ENCODE measurements around the gene EPG5. TPM values are rescaled to one million over a fixed set of nuclear protein-coding genes. Genes with fewer than 3 reads are reported as not detected.

EPG5 gene
- polyA plus RNA-seq, 1 donor from 2014 or later: 18.0 TPM

DNA sequence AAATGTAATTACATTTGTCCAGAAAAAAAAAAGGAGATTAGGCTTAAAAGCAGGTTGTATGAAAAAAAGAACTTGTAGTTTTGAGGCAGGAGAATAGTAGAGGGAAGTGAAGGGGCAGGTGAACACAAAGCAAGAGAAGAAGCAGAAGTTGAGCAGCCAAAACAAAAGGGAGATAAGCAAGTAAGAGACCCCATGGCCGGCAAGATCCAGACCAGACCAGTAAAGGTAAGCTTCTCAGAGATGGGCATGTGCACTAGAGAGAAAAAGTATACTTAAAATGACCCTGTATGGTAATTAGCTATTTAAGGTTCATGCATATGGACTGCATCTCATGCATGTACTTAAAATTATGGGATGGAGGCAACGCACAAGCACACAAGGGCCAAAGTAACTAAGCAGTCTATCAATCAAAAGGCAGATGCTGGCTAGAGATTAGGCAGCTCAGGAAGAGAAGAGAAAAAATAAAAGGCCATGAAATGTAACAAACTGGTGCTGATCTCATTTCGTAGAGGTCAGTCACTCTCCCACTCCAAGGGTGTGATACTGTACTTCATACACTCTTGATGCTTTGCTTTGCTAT lies 132.0 kb downstream of the EPG5 start:
- Histone ChIP-seq H3K79me2 (replicated peaks; ENCODE audit: insufficient read depth, low read length) (no peaks in the 10 kb centered on the region), H2AFZ (ENCODE audit: low read depth, low read length) (no peak overlapping the region), H3K9me3 (ENCODE audit: low read length) (no peaks in the 10 kb centered on the region), H3K27me3 (ENCODE audit: insufficient read depth, low read depth, low read length) (peaks cover 33% of the 10 kb centered on the region), H3K9me2 (ENCODE audit: insufficient read depth, low read length) (no peaks in the 10 kb centered on the region), H3K9ac (ENCODE audit: low read length) (no peak overlapping the region), H3K4me3 (ENCODE audit: low read length) (no peak overlapping the region), H3K36me3 (ENCODE audit: insufficient read depth, low read length) (no peaks in the 10 kb centered on the region), H3F3A (ENCODE audit: insufficient read depth, low read length, poor library complexity, severe bottlenecking) (no peaks in the 10 kb centered on the region), H4K20me1 (ENCODE audit: insufficient read depth) (no peaks in the 10 kb centered on the region), H3K27ac (ENCODE audit: low read length) (no peak overlapping the region), H3K4me2 (ENCODE audit: low read length) (no peak overlapping the region)
- TF ChIP-seq EP300 (conservative IDR thresholded peaks at IDR 0.05; ENCODE audit: poor library complexity, severe bottlenecking) (no peak), CTCF (IDR thresholded peaks at IDR 0.05; ENCODE audit: poor library complexity, severe bottlenecking) (no peak), TAF1 (IDR thresholded peaks at IDR 0.05; ENCODE audit: low read depth) (no peak), MXI1 (conservative IDR thresholded peaks at IDR 0.05; ENCODE audit: poor library complexity, severe bottlenecking) (no peak), SMC3 (conservative IDR thresholded peaks at IDR 0.05; ENCODE audit: poor library complexity) (no peak)

DNA sequence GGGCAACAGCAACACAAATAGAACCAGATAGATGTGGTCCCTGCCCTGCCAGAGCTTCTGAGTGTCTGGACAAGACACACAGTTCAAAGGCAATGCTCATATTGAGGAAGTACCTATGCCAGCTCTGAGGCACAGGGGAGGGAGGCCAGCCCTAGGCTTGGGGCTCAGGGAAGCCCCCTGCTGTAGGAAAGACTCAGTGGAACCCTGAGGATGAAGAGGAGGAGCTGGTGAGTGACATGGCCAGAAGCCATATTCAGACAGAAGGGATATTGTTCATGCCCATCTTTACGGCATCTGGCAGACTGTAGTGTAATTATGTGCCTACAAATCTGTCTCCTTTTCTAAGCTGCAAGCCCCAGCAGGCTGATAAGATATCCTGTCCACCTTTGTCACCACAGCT lies 132.8 kb downstream of the EPG5 start:
- Histone ChIP-seq H3K9me2 (ENCODE audit: insufficient read depth, low read length) (no peaks in the 10 kb centered on the region), H3K27ac (ENCODE audit: low read length) (no peak overlapping the region), H3K9me3 (ENCODE audit: low read length) (no peaks in the 10 kb centered on the region), H3K36me3 (ENCODE audit: insufficient read depth, low read length) (no peaks in the 10 kb centered on the region), H4K20me1 (ENCODE audit: insufficient read depth) (no peaks in the 10 kb centered on the region), H3K79me2 (replicated peaks; ENCODE audit: insufficient read depth, low read length) (no peaks in the 10 kb centered on the region), H3F3A (ENCODE audit: insufficient read depth, low read length, poor library complexity, severe bottlenecking) (no peaks in the 10 kb centered on the region), H3K9ac (ENCODE audit: low read length) (no peak overlapping the region), H3K4me2 (ENCODE audit: low read length) (no peak overlapping the region), H3K4me3 (ENCODE audit: low read length) (no peak overlapping the region), H2AFZ (ENCODE audit: low read depth, low read length) (no peak overlapping the region), H3K27me3 (ENCODE audit: insufficient read depth, low read depth, low read length) (peaks cover 33% of the 10 kb centered on the region)
- no peak for TF ChIP-seq MXI1 (conservative IDR thresholded peaks at IDR 0.05; ENCODE audit: poor library complexity, severe bottlenecking)

- Histone ChIP-seq H3F3A (ENCODE audit: insufficient read depth, low read length, poor library complexity, severe bottlenecking) (no peaks in the 10 kb centered on the region), H3K27ac (ENCODE audit: low read length) (no peak overlapping the region), H3K9ac (ENCODE audit: low read length) (no peak overlapping the region), H3K27me3 (ENCODE audit: insufficient read depth, low read depth, low read length) (peaks cover 33% of the 10 kb centered on the region), H2AFZ (ENCODE audit: low read depth, low read length) (no peak overlapping the region), H3K36me3 (ENCODE audit: insufficient read depth, low read length) (no peaks in the 10 kb centered on the region), H3K9me2 (ENCODE audit: insufficient read depth, low read length) (no peaks in the 10 kb centered on the region), H3K9me3 (ENCODE audit: low read length) (no peaks in the 10 kb centered on the region), H3K4me2 (ENCODE audit: low read length) (no peak overlapping the region), H3K79me2 (replicated peaks; ENCODE audit: insufficient read depth, low read length) (no peaks in the 10 kb centered on the region), H3K4me3 (ENCODE audit: low read length) (no peak overlapping the region), H4K20me1 (ENCODE audit: insufficient read depth) (no peaks in the 10 kb centered on the region)
- TF ChIP-seq RAD21 (conservative IDR thresholded peaks at IDR 0.05) (no peak), SMC3 (conservative IDR thresholded peaks at IDR 0.05; ENCODE audit: poor library complexity) (no peak), POLR2AphosphoS5 (IDR thresholded peaks at IDR 0.05) (no peak), EP300 (conservative IDR thresholded peaks at IDR 0.05; ENCODE audit: poor library complexity, severe bottlenecking) (no peak), MXI1 (conservative IDR thresholded peaks at IDR 0.05; ENCODE audit: poor library complexity, severe bottlenecking) (no peak), CTCF (IDR thresholded peaks at IDR 0.05; ENCODE audit: poor library complexity, severe bottlenecking) (no peak), EZH2 (IDR thresholded peaks at IDR 0.05; ENCODE audit: borderline replicate concordance, insufficient read depth, low read length, poor library complexity, severe bottlenecking) (no peak), TAF1 (IDR thresholded peaks at IDR 0.05; ENCODE audit: low read depth) (no peak)
- TF ChIP-seq, protein P1, sequence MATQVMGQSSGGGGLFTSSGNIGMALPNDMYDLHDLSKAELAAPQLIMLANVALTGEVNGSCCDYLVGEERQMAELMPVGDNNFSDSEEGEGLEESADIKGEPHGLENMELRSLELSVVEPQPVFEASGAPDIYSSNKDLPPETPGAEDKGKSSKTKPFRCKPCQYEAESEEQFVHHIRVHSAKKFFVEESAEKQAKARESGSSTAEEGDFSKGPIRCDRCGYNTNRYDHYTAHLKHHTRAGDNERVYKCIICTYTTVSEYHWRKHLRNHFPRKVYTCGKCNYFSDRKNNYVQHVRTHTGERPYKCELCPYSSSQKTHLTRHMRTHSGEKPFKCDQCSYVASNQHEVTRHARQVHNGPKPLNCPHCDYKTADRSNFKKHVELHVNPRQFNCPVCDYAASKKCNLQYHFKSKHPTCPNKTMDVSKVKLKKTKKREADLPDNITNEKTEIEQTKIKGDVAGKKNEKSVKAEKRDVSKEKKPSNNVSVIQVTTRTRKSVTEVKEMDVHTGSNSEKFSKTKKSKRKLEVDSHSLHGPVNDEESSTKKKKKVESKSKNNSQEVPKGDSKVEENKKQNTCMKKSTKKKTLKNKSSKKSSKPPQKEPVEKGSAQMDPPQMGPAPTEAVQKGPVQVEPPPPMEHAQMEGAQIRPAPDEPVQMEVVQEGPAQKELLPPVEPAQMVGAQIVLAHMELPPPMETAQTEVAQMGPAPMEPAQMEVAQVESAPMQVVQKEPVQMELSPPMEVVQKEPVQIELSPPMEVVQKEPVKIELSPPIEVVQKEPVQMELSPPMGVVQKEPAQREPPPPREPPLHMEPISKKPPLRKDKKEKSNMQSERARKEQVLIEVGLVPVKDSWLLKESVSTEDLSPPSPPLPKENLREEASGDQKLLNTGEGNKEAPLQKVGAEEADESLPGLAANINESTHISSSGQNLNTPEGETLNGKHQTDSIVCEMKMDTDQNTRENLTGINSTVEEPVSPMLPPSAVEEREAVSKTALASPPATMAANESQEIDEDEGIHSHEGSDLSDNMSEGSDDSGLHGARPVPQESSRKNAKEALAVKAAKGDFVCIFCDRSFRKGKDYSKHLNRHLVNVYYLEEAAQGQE (IDR thresholded peaks at IDR 0.05; ENCODE audit: borderline replicate concordance): no peak
These were observed 133.3 kb downstream of the EPG5 start for GRCh38 chr18:45833846-45834245.
